ENCODE measurements around the gene UBE2D3.
"Not testable (repeated sequence)": the region's sequence is repeated elsewhere in the genome, so short reads cannot be mapped to it uniquely, and the experiment has no call there.

UBE2D3 gene

GRCh38 chr4:102819100-102819499, 8.3 kb downstream of the UBE2D3 start:
- H3K9me3 ChIP-seq (ENCODE audit: control insufficient read depth, insufficient read depth, low read length); DNase-seq (ENCODE audit: low read depth, low spot score); H3K4me1 ChIP-seq (ENCODE audit: control insufficient read depth, insufficient read depth, low read length); H3K27ac ChIP-seq (ENCODE audit: low read length); H3K27me3 ChIP-seq (ENCODE audit: control insufficient read depth, insufficient read depth, low read length); H3K4me3 ChIP-seq (ENCODE audit: low read length); H3K36me3 ChIP-seq (ENCODE audit: control insufficient read depth, insufficient read depth, low read length): not testable (repeated sequence)
- no CpG with 5 or more reads among the region's 10 CpGs for WGBS (ENCODE audit: insufficient coverage, insufficient read length)

- Histone ChIP-seq H3K27ac (ENCODE audit: low read length) (no peak overlapping the region), H3K27me3 (ENCODE audit: control insufficient read depth, insufficient read depth, low read length) (no peaks in the 10 kb centered on the region), H3K36me3 (ENCODE audit: control insufficient read depth, insufficient read depth, low read length) (no peaks in the 10 kb centered on the region), H3K4me1 (ENCODE audit: control insufficient read depth, insufficient read depth, low read length) (no peaks in the 10 kb centered on the region; the same call in 1 of the 2 replicates), H3K4me3 (ENCODE audit: low read length) (no peak overlapping the region), H3K9me3 (ENCODE audit: control insufficient read depth, insufficient read depth, low read length) (no peaks in the 10 kb centered on the region)
- no CpG with 5 or more reads among the region's 9 CpGs for WGBS (ENCODE audit: insufficient coverage, insufficient read length)
- DNase-seq (ENCODE audit: low read depth, low spot score) = no peak
Observed at GRCh38 chr4:102817613-102818268, 9.6 kb downstream of the UBE2D3 start.

- no CpG with 5 or more reads among the region's 3 CpGs for WGBS (ENCODE audit: insufficient coverage, insufficient read length)
- Histone ChIP-seq H3K9me3 (ENCODE audit: control insufficient read depth, insufficient read depth, low read length) (no peaks in the 10 kb centered on the region), H3K27ac (ENCODE audit: low read length) (no peak overlapping the region), H3K36me3 (ENCODE audit: control insufficient read depth, insufficient read depth, low read length) (no peaks in the 10 kb centered on the region), H3K4me1 (ENCODE audit: control insufficient read depth, insufficient read depth, low read length) (no peaks in the 10 kb centered on the region; the same call in 1 of the 2 replicates), H3K27me3 (ENCODE audit: control insufficient read depth, insufficient read depth, low read length) (no peaks in the 10 kb centered on the region), H3K4me3 (ENCODE audit: low read length) (no peak overlapping the region)
- no peak for DNase-seq (ENCODE audit: low read depth, low spot score)
Observed at GRCh38 chr4:102817021-102817605, 10.2 kb downstream of the UBE2D3 start.

- Histone ChIP-seq H3K27me3 (ENCODE audit: control insufficient read depth, insufficient read depth, low read length) (no peaks in the 10 kb centered on the region), H3K36me3 (ENCODE audit: control insufficient read depth, insufficient read depth, low read length) (no peaks in the 10 kb centered on the region), H3K27ac (ENCODE audit: low read length) (no peak overlapping the region), H3K9me3 (ENCODE audit: control insufficient read depth, insufficient read depth, low read length) (no peaks in the 10 kb centered on the region), H3K4me1 (ENCODE audit: control insufficient read depth, insufficient read depth, low read length) (no peaks in the 10 kb centered on the region; the same call in 1 of the 2 replicates), H3K4me3 (ENCODE audit: low read length) (no peak overlapping the region)
- no CpG with 5 or more reads among the region's 2 CpGs for WGBS (ENCODE audit: insufficient coverage, insufficient read length)
- no peak for DNase-seq (ENCODE audit: low read depth, low spot score)
Observed at GRCh38 chr4:102815981-102816380, 11.4 kb downstream of the UBE2D3 start.

- no peaks in the 10 kb centered on the region for H3K4me1 ChIP-seq (ENCODE audit: control insufficient read depth, insufficient read depth, low read length)
- H3K36me3 ChIP-seq (ENCODE audit: control insufficient read depth, insufficient read depth, low read length) = peaks cover 3% of the 10 kb centered on the region; the same call in 1 of the 2 replicates
- H3K4me3 ChIP-seq (ENCODE audit: low read length) = no peak overlapping the region
- no peaks in the 10 kb centered on the region for H3K27me3 ChIP-seq (ENCODE audit: control insufficient read depth, insufficient read depth, low read length)
- no peak for DNase-seq (ENCODE audit: low read depth, low spot score)
- no peaks in the 10 kb centered on the region for H3K9me3 ChIP-seq (ENCODE audit: control insufficient read depth, insufficient read depth, low read length)
- no CpG with 5 or more reads among the region's 2 CpGs for WGBS (ENCODE audit: insufficient coverage, insufficient read length)
- no peak overlapping the region for H3K27ac ChIP-seq (ENCODE audit: low read length)
Observed at GRCh38 chr4:102809691-102810090, 17.7 kb downstream of the UBE2D3 start.

- Histone ChIP-seq H3K9me3 (ENCODE audit: control insufficient read depth, insufficient read depth, low read length) (no peaks in the 10 kb centered on the region), H3K36me3 (ENCODE audit: control insufficient read depth, insufficient read depth, low read length) (peaks cover 5% of the 10 kb centered on the region; the same call in 1 of the 2 replicates), H3K4me3 (ENCODE audit: low read length) (no peak overlapping the region), H3K27ac (ENCODE audit: low read length) (no peak overlapping the region), H3K4me1 (ENCODE audit: control insufficient read depth, insufficient read depth, low read length) (no peaks in the 10 kb centered on the region), H3K27me3 (ENCODE audit: control insufficient read depth, insufficient read depth, low read length) (no peaks in the 10 kb centered on the region)
- no peak for DNase-seq (ENCODE audit: low read depth, low spot score)
- WGBS (ENCODE audit: insufficient coverage, insufficient read length) = no CpG with 5 or more reads among the region's 3 CpGs
Observed at GRCh38 chr4:102809190-102809589, 18.2 kb downstream of the UBE2D3 start.

GRCh38 chr4:102808009-102808408, 19.3 kb downstream of the UBE2D3 start:
- WGBS (ENCODE audit: insufficient coverage, insufficient read length) = no CpG with 5 or more reads among the region's 2 CpGs
- H3K4me3 ChIP-seq (ENCODE audit: low read length) = no peak overlapping the region
- peaks cover 7% of the 10 kb centered on the region; the same call in 1 of the 2 replicates for H3K36me3 ChIP-seq (ENCODE audit: control insufficient read depth, insufficient read depth, low read length)
- H3K27me3 ChIP-seq (ENCODE audit: control insufficient read depth, insufficient read depth, low read length) = no peaks in the 10 kb centered on the region
- no peaks in the 10 kb centered on the region for H3K9me3 ChIP-seq (ENCODE audit: control insufficient read depth, insufficient read depth, low read length)
- H3K4me1 ChIP-seq (ENCODE audit: control insufficient read depth, insufficient read depth, low read length) = no peaks in the 10 kb centered on the region
- no peak for DNase-seq (ENCODE audit: low read depth, low spot score)
- H3K27ac ChIP-seq (ENCODE audit: low read length) = no peak overlapping the region

GRCh38 chr4:102807345-102807744, 20.0 kb downstream of the UBE2D3 start:
- no peaks in the 10 kb centered on the region for H3K4me1 ChIP-seq (ENCODE audit: control insufficient read depth, insufficient read depth, low read length)
- no CpG with 5 or more reads among the region's 1 CpG for WGBS (ENCODE audit: insufficient coverage, insufficient read length)
- no peaks in the 10 kb centered on the region for H3K9me3 ChIP-seq (ENCODE audit: control insufficient read depth, insufficient read depth, low read length)
- H3K36me3 ChIP-seq (ENCODE audit: control insufficient read depth, insufficient read depth, low read length) = peaks cover 7% of the 10 kb centered on the region; the same call in 1 of the 2 replicates
- no peak overlapping the region for H3K4me3 ChIP-seq (ENCODE audit: low read length)
- no peak overlapping the region for H3K27ac ChIP-seq (ENCODE audit: low read length)
- DNase-seq (ENCODE audit: low read depth, low spot score) = no peak
- no peaks in the 10 kb centered on the region for H3K27me3 ChIP-seq (ENCODE audit: control insufficient read depth, insufficient read depth, low read length)

GRCh38 chr4:102799816-102800215, 27.5 kb downstream of the UBE2D3 start:
- no peak overlapping the region for H3K27ac ChIP-seq (ENCODE audit: low read length)
- no peaks in the 10 kb centered on the region for H3K4me1 ChIP-seq (ENCODE audit: control insufficient read depth, insufficient read depth, low read length)
- peaks cover 6% of the 10 kb centered on the region; the same call in 1 of the 2 replicates for H3K36me3 ChIP-seq (ENCODE audit: control insufficient read depth, insufficient read depth, low read length)

GRCh38 chr4:102794999-102795398, 32.4 kb downstream of the UBE2D3 start:
- no peaks in the 10 kb centered on the region for H3K9me3 ChIP-seq (ENCODE audit: control insufficient read depth, insufficient read depth, low read length)
- H3K4me3 ChIP-seq (ENCODE audit: low read length) = no peak overlapping the region
- DNase-seq (ENCODE audit: low read depth, low spot score) = no peak
- no peak overlapping the region for H3K27ac ChIP-seq (ENCODE audit: low read length)
- no peaks in the 10 kb centered on the region for H3K27me3 ChIP-seq (ENCODE audit: control insufficient read depth, insufficient read depth, low read length)
- no CpG with 5 or more reads among the region's 2 CpGs for WGBS (ENCODE audit: insufficient coverage, insufficient read length)
- no peaks in the 10 kb centered on the region for H3K4me1 ChIP-seq (ENCODE audit: control insufficient read depth, insufficient read depth, low read length)
- no peaks in the 10 kb centered on the region; the same call in 1 of the 2 replicates for H3K36me3 ChIP-seq (ENCODE audit: control insufficient read depth, insufficient read depth, low read length)

More at GRCh38 chr4:102799816-102800215, 27.5 kb downstream of the UBE2D3 start:
- no peak overlapping the region for H3K4me3 ChIP-seq (ENCODE audit: low read length)
- no peaks in the 10 kb centered on the region for H3K27me3 ChIP-seq (ENCODE audit: control insufficient read depth, insufficient read depth, low read length)
- H3K9me3 ChIP-seq (ENCODE audit: control insufficient read depth, insufficient read depth, low read length) = no peaks in the 10 kb centered on the region
- DNase-seq (ENCODE audit: low read depth, low spot score) = no peak
- WGBS (ENCODE audit: insufficient coverage, insufficient read length) = no CpG with 5 or more reads among the region's 2 CpGs
